Vagina (tissue), 2 donors: ENCODE measurements around the gene KRTAP4-16.

ENCODE experiments used
- CTCF ChIP-seq, 3 experiments: fragments of 450-650 bp in 2 of 3; fragments of 200-600 bp in 1 of 3; sonication (generic) in 1 of 3; IDR thresholded peaks; one replicate each; pipeline ENCODE4 v1.5.1; 2017 to 2019; ENCODE audit warnings: antibody characterized with exemption in 3 of 3, mild to moderate bottlenecking in 2 of 3, moderate library complexity in 2 of 3
- POLR2A ChIP-seq, 2 donors: fragments of 450-650 bp; IDR thresholded peaks; one replicate each; pipeline ENCODE4 v1.6.1; 2017; ENCODE audit warnings: antibody characterized with exemption in 2 of 2, mild to moderate bottlenecking in 2 of 2, moderate library complexity in 2 of 2

- no peak for TF ChIP-seq CTCF (IDR thresholded peaks at IDR 0.05)
- TF ChIP-seq POLR2A (IDR thresholded peaks at IDR 0.05), result no peak
Observed at GRCh38 chr17:41103896-41104295, 1.9 kb upstream of the KRTAP4-16 start.
